ENCODE results near the gene AQP1.

Gene AQP1

DNA sequence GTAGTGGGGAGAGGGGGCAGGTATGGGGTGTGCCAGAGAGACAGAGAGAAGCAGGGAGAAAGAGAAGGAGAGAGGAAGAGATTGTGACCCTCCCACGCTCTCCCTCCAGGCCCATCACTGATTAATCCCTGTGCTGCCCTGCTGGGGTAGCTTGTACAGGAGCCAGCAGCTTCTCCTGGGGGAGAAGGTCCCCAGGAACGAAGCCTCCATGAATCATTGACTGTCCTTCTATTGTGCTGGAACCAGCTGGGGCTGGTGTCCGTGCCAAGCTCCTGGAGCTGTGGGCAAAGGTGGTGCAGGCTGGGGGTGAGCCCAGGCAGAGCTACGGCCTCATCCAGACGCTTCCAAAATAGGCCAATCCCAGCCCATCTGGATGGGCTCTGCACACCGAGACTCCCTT lies 20.9 kb downstream of the AQP1 start:
- H3K4me3 ChIP-seq (ENCODE audit: insufficient read depth, low read depth, low read length, poor library complexity, severe bottlenecking): no peak overlapping the region
- no peaks in the 10 kb centered on the region for H3K9me3 ChIP-seq (ENCODE audit: control insufficient read depth, low read length)
- no peaks in the 10 kb centered on the region for H3K36me3 ChIP-seq (ENCODE audit: control insufficient read depth, insufficient read depth, low read length)
- no peaks in the 10 kb centered on the region for H3K4me1 ChIP-seq (ENCODE audit: control insufficient read depth, insufficient read depth, low read length, poor library complexity, severe bottlenecking)
- no peak for DNase-seq
- H3K27me3 ChIP-seq (replicated peaks; ENCODE audit: control insufficient read depth, insufficient read depth, low read length, poor library complexity, severe bottlenecking): peaks cover 2% of the 10 kb centered on the region
- H3K27ac ChIP-seq (ENCODE audit: insufficient read depth, low read length, poor library complexity, severe bottlenecking): no peak overlapping the region

DNA sequence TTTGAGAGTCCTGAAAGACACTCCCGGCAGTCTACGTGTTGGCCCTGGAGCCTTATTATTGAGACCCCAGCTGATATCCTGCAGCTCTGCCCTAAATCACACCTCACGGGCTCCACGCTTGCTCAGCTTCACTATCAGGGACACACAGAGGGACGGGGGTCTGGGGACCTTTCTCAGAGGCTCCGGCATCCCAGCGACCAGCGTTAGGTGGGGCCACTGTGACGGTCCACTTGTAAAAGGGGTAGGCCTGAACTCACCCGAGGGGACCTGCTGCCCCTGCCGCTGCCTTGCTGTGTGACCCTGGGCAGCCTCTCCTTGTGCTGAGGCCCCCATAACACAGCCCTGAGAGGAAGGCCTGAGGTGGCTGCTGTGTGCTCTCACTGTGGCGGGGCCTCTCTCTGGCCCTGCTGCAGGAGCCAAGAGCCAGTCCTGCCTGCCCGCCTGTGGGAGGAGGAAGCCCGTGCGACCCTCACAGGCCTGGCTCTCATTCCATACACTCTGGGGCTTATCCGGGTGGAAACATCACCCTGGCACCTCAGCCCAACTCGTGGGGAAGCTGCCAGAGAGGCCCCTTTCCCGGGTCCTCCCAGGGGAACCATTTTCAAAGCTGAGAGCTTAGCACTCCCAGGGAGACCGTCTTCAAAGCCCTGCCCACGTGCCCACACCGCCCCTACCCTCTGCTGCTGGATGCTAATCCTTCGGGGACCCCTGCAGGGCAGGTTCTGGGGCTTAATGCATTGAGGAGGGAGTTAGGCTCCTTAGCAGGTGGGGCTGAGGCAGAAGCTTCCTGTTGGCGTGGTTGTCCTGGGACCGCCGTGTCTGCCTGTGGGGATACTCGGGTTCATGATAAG lies 21.7 kb downstream of the AQP1 start:
- H3K9me3 ChIP-seq (ENCODE audit: control insufficient read depth, low read length): no peaks in the 10 kb centered on the region
- no peak for DNase-seq
- H3K27me3 ChIP-seq (replicated peaks; ENCODE audit: control insufficient read depth, insufficient read depth, low read length, poor library complexity, severe bottlenecking): peaks cover 2% of the 10 kb centered on the region
- H3K4me1 ChIP-seq (ENCODE audit: control insufficient read depth, insufficient read depth, low read length, poor library complexity, severe bottlenecking): no peaks in the 10 kb centered on the region
- H3K4me3 ChIP-seq (ENCODE audit: insufficient read depth, low read depth, low read length, poor library complexity, severe bottlenecking): no peak overlapping the region
- H3K27ac ChIP-seq (ENCODE audit: insufficient read depth, low read length, poor library complexity, severe bottlenecking): no peak overlapping the region
- no peaks in the 10 kb centered on the region for H3K36me3 ChIP-seq (ENCODE audit: control insufficient read depth, insufficient read depth, low read length)

DNA sequence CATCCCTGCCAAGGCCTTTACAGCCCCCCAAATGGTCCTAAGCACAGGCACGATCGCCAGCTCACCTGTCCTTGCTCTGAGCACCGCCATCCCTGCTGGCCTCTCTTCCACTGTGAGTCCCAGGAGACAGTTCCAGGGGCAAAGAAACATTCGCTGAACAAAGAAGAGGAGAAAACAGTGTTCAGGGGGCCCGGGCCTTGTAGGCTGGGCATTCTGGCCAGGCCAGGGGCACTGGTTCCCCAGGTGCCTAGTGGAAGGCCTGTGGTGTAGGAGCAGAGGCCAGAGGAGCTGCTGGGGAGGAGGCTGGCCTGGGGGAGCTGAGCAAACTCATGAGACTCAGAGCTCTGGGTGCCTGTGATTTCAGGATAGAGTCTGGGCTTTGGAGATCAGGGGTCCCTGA lies 22.6 kb downstream of the AQP1 start:
- H3K27me3 ChIP-seq (replicated peaks; ENCODE audit: control insufficient read depth, insufficient read depth, low read length, poor library complexity, severe bottlenecking): peaks cover 2% of the 10 kb centered on the region
- H3K4me3 ChIP-seq (ENCODE audit: insufficient read depth, low read depth, low read length, poor library complexity, severe bottlenecking): no peak overlapping the region
- DNase-seq: no peak
- no peaks in the 10 kb centered on the region for H3K9me3 ChIP-seq (ENCODE audit: control insufficient read depth, low read length)
- peaks cover 5% of the 10 kb centered on the region for H3K4me1 ChIP-seq (ENCODE audit: control insufficient read depth, insufficient read depth, low read length, poor library complexity, severe bottlenecking)
- H3K27ac ChIP-seq (ENCODE audit: insufficient read depth, low read length, poor library complexity, severe bottlenecking): no peak overlapping the region
- H3K36me3 ChIP-seq (ENCODE audit: control insufficient read depth, insufficient read depth, low read length): no peaks in the 10 kb centered on the region

DNA sequence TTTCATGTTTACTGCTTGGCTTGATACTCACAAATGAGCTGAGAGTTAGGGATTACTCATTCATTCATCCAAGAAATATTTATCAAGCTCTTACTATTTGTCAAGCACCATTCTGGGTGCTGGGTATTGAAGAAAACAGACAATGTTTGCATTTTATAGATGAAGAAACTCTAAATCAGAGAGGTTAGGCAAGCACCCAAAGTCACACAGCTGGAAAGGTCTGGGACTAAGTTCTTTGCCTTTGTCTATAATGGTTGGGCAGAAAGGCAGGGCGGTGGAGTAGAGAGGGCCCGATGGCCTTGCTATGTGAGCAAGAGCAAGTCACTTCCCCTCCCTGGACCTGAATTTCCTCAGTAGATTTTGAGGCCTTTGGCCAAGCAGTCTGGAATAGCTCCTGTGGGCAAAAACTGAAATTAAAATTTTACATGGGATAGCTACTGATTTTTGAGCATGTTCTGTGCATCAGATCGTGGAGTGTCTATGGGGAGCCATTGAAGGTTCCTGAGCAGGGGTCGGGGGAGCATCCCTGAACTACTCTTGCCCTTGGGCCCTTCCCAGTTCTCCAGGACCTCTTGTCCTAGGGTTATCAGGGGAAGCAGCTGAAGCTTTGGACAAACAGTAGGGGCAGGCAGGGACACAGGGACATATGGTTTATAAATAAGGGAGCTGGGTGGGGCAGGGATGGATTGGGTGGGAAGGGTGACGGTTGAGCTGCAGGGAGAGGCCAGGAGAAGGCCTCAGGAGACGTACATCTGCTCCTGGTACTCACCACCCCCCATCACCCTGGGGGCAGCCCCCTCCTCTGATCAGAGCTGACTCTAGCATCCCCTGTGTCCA lies 23.3 kb downstream of the AQP1 start:
- Histone ChIP-seq H3K4me3 (ENCODE audit: insufficient read depth, low read depth, low read length, poor library complexity, severe bottlenecking) (no peak overlapping the region), H3K9me3 (ENCODE audit: control insufficient read depth, low read length) (no peaks in the 10 kb centered on the region), H3K4me1 (ENCODE audit: control insufficient read depth, insufficient read depth, low read length, poor library complexity, severe bottlenecking) (peaks cover 5% of the 10 kb centered on the region), H3K36me3 (ENCODE audit: control insufficient read depth, insufficient read depth, low read length) (no peaks in the 10 kb centered on the region), H3K27me3 (replicated peaks; ENCODE audit: control insufficient read depth, insufficient read depth, low read length, poor library complexity, severe bottlenecking) (no peaks in the 10 kb centered on the region), H3K27ac (ENCODE audit: insufficient read depth, low read length, poor library complexity, severe bottlenecking) (no peak overlapping the region)
- DNase-seq: no peak

DNA sequence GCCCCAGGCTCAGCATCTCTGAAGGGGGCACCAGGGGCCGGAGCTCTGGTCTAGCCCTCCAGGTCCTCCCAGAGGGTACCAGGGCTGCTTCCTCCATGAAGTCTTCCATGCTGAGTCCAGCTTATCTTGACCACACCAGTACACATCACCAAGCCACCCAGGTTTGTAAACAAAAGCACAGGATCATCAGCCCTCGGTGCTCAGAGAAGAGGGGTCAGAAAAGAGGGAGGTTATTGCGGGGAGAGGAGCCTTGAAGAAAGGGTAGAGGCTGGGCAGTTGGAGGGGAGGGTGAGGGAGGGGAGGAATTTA lies 23.9 kb downstream of the AQP1 start:
- Histone ChIP-seq H3K27ac (ENCODE audit: insufficient read depth, low read length, poor library complexity, severe bottlenecking) (no peak overlapping the region), H3K9me3 (ENCODE audit: control insufficient read depth, low read length) (no peaks in the 10 kb centered on the region), H3K27me3 (replicated peaks; ENCODE audit: control insufficient read depth, insufficient read depth, low read length, poor library complexity, severe bottlenecking) (no peaks in the 10 kb centered on the region), H3K4me3 (ENCODE audit: insufficient read depth, low read depth, low read length, poor library complexity, severe bottlenecking) (no peak overlapping the region), H3K4me1 (ENCODE audit: control insufficient read depth, insufficient read depth, low read length, poor library complexity, severe bottlenecking) (peaks cover 5% of the 10 kb centered on the region), H3K36me3 (ENCODE audit: control insufficient read depth, insufficient read depth, low read length) (no peaks in the 10 kb centered on the region)
- no peak for DNase-seq

DNA sequence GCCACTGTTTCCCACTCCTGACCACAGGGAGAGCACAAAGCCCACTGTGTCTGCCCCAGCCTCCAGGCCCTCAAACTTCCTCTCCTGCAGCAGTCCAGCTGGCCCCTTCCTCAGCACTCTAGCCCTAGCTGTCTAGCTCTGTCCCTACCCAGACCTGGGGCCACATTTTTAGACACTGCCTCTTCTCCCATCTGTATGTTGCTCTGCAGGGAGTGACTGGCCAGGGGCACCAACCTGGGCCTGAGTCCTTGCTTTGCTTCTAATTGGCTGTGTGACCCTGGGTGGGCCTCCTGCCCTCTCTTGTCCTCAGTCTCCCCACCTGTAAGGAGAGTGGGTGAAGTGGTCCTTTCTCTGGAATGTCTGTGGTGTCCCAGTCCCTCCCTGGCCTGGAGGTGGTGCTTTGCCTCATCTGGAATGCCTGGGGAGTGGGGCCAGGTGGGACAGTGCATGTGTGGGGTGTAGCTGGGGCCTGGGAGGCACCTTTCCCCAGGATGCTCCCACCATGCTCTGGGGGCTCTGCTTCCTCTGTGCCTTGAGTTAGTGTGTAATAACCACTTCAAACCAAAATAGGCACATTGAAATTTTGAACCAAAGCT lies 25.1 kb downstream of the AQP1 start:
- H3K4me3 ChIP-seq (ENCODE audit: insufficient read depth, low read depth, low read length, poor library complexity, severe bottlenecking): no peak overlapping the region
- peaks cover 5% of the 10 kb centered on the region for H3K4me1 ChIP-seq (ENCODE audit: control insufficient read depth, insufficient read depth, low read length, poor library complexity, severe bottlenecking)
- no peak overlapping the region for H3K27ac ChIP-seq (ENCODE audit: insufficient read depth, low read length, poor library complexity, severe bottlenecking)
- H3K27me3 ChIP-seq (replicated peaks; ENCODE audit: control insufficient read depth, insufficient read depth, low read length, poor library complexity, severe bottlenecking): no peaks in the 10 kb centered on the region
- no peak for DNase-seq
- H3K36me3 ChIP-seq (ENCODE audit: control insufficient read depth, insufficient read depth, low read length): no peaks in the 10 kb centered on the region
- no peaks in the 10 kb centered on the region for H3K9me3 ChIP-seq (ENCODE audit: control insufficient read depth, low read length)

DNA sequence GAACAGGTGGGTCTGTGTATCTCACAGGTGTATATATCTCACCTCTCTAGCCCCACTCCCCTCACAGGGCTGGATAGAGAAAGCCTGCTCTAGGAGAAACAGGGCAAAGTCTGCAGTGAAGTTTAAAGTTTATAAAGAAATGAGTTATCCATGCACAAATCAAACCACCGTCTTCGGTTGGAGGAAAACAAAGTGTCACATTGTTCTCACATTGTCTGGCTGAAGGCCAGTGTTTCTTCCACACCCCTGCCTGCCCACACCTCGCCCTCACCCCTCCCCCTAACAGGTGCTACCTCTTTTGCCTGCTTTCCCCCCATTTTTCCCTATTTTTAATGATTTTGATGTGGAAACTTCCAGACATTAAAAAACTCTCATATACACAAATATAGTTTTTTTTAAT lies 25.8 kb downstream of the AQP1 start:
- Histone ChIP-seq H3K4me1 (ENCODE audit: control insufficient read depth, insufficient read depth, low read length, poor library complexity, severe bottlenecking) (peaks cover 5% of the 10 kb centered on the region), H3K27me3 (replicated peaks; ENCODE audit: control insufficient read depth, insufficient read depth, low read length, poor library complexity, severe bottlenecking) (no peaks in the 10 kb centered on the region), H3K4me3 (ENCODE audit: insufficient read depth, low read depth, low read length, poor library complexity, severe bottlenecking) (no peak overlapping the region), H3K27ac (ENCODE audit: insufficient read depth, low read length, poor library complexity, severe bottlenecking) (no peak overlapping the region), H3K36me3 (ENCODE audit: control insufficient read depth, insufficient read depth, low read length) (no peaks in the 10 kb centered on the region), H3K9me3 (ENCODE audit: control insufficient read depth, low read length) (no peaks in the 10 kb centered on the region)
- DNase-seq: no peak

DNA sequence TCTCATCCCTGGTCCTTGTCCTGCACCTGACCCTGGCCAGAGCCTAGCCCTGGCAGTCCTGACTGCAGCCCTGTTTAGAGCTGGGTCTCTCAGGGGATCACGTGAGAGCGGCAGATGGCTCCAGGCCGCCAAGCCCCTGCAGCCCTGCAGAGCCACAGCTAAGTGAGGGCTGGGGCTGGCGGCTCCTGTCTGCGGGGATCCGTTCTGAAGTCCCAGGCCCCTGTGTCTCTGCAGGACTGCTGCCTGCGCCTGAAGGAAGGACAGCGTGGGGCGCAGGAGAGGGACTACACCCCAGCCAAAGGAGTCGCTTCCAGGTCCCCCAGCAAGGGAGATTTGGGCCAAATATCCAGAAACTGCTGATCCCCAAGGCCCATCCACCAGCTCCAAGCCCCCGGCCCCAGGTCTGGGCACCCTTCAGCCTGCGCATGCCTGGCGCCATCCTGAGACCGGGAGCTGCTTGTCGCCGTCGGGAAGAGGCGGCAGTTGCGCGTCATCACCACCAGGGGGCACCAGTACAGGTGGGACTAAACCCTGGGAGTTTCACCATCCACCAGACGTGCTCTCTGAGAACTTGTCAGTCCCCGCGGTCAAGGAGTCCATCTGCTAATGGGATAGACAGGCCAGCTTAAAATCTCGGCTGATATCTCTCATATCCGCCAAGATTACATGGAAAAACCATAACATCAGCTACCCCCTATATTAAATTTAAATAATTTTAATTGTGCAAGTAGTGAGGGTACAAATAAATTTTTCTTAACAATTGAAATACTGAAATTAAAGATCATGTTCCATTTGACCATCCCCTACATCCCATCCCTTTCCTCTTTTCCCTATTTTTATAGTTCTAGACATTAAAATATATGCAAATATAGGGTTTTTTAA lies 27.0 kb downstream of the AQP1 start:
- H3K27ac ChIP-seq (ENCODE audit: insufficient read depth, low read length, poor library complexity, severe bottlenecking): no peak overlapping the region
- H3K4me3 ChIP-seq (ENCODE audit: insufficient read depth, low read depth, low read length, poor library complexity, severe bottlenecking): no peak overlapping the region
- DNase-seq: peak in 2 of 3 donors; percentile 8 to 17
- no peaks in the 10 kb centered on the region for H3K27me3 ChIP-seq (replicated peaks; ENCODE audit: control insufficient read depth, insufficient read depth, low read length, poor library complexity, severe bottlenecking)
- H3K4me1 ChIP-seq (ENCODE audit: control insufficient read depth, insufficient read depth, low read length, poor library complexity, severe bottlenecking): peaks cover 5% of the 10 kb centered on the region
- no peaks in the 10 kb centered on the region for H3K36me3 ChIP-seq (ENCODE audit: control insufficient read depth, insufficient read depth, low read length)
- no peaks in the 10 kb centered on the region for H3K9me3 ChIP-seq (ENCODE audit: control insufficient read depth, low read length)

DNA sequence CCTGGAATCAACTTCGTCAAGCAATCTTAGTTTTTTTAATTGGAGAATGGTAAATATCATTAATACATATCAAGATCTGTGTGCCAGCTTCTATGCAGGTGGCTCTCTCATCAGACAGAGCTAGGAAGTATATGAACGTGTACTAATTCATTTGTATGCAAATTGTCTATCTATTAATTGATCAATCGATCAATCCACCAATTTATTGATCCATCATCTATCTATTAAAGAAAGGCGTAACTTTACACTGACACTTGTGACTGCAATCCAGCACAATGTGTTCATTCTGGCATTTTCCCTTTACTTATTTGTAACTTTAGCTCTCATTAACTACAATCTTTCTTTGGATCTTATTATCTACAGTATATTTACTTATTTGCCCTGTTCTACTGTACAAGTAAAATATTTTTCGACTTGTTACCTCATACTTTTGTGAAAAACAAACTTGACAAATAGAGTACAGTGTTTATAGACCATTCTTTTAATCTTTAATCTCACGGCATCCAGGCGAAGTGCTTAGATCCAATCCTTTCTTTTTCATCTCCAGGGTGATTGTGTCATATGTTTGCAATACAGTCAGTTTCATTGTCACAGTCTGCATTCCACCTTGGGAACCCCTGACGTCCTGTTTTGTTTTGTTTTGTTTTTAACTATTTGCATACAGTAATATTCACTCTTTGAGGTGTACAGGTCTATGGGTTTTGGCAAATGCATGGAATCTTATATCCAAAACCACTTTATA lies 30.1 kb downstream of the AQP1 start:
- H3K36me3 ChIP-seq (ENCODE audit: control insufficient read depth, insufficient read depth, low read length): no peaks in the 10 kb centered on the region
- no peak overlapping the region for H3K27ac ChIP-seq (ENCODE audit: insufficient read depth, low read length, poor library complexity, severe bottlenecking)
- H3K4me3 ChIP-seq (ENCODE audit: insufficient read depth, low read depth, low read length, poor library complexity, severe bottlenecking): no peak overlapping the region
- peaks cover 5% of the 10 kb centered on the region for H3K4me1 ChIP-seq (ENCODE audit: control insufficient read depth, insufficient read depth, low read length, poor library complexity, severe bottlenecking)
- no peaks in the 10 kb centered on the region for H3K9me3 ChIP-seq (ENCODE audit: control insufficient read depth, low read length)
- no peak for DNase-seq
- no peaks in the 10 kb centered on the region for H3K27me3 ChIP-seq (replicated peaks; ENCODE audit: control insufficient read depth, insufficient read depth, low read length, poor library complexity, severe bottlenecking)

All from effector memory CD4-positive, alpha-beta T cell (primary cell).